B cell (primary cell): ENCODE results near the gene AGPAT3. TPM values are rescaled to one million over a fixed set of nuclear protein-coding genes. Genes with fewer than 3 reads are reported as not detected.

Source experiments
- ATAC-seq: fragments of 200-7000 bp; cut with Tn5 transposase; one replicate; pipeline ENCODE4 v1.10.0; 2021; ENCODE audit warnings: low read depth, mild to moderate bottlenecking, moderate number of reproducible peaks, moderate library complexity
- CTCF ChIA-PET: fragments of 350-600 bp; sonication (Branson Sonifier 250); formaldehyde crosslinking; loops from one replicate; lab custom pipeline; 2021; ENCODE audit warnings: antibody characterized with exemption, inconsistent platforms; lab: Charles Lee
- POLR2A ChIA-PET: fragments of 350-600 bp; sonication (Branson Sonifier 250); formaldehyde crosslinking; loops from one replicate; lab custom pipeline; 2021; ENCODE audit warnings: antibody characterized with exemption; lab: Charles Lee
- DNase-seq: peaks from one replicate; pipeline ENCODE4 v3.0.0; 2013
- H2AFZ ChIP-seq: 2 replicates; pipeline ENCODE4 v1.6.1; 2012; ENCODE audit warnings: mild to moderate bottlenecking, low read depth, low read length; ENCODE audit not compliant: insufficient read depth, poor library complexity, severe bottlenecking
- H3K27ac ChIP-seq, 2 donors: 1 replicate in 1 of 2; 2 replicates in 1 of 2; pipeline ENCODE4 v1.5.1; 2012 to 2013; ENCODE audit warnings: low read length in 2 of 2, mild to moderate bottlenecking in 2 of 2, moderate library complexity in 1 of 2
- H3K27me3 ChIP-seq, 4 experiments: fragments of 200-600 bp in 1 of 4; sonication (generic) in 1 of 4; replicated peaks in 1 of 4; 1 replicate in 2 of 4; 2 replicates in 2 of 4; pipeline versions ENCODE4 v1.6.1 to v1.7.0; 2013 to 2016; ENCODE audit warnings: low read length in 3 of 4, mild to moderate bottlenecking in 2 of 4, mixed read lengths in 1 of 4, moderate library complexity in 1 of 4; ENCODE audit not compliant: insufficient read depth in 4 of 4, control insufficient read depth in 3 of 4; ENCODE audit errors: control extremely low read depth in 1 of 4
- H3K36me3 ChIP-seq, 2 experiments: replicated peaks in 1 of 2; 1 replicate in 1 of 2; 2 replicates in 1 of 2; pipeline versions ENCODE4 v1.6.1 to v1.7.1; 2013; ENCODE audit warnings: low read length in 1 of 2; ENCODE audit not compliant: insufficient read depth in 2 of 2, control insufficient read depth in 1 of 2; ENCODE audit errors: control extremely low read depth in 1 of 2, extremely low read depth in 1 of 2
- H3K4me1 ChIP-seq, 2 donors: fragments of 200-600 bp in 1 of 2; sonication (generic) in 1 of 2; 1 replicate in 1 of 2; 2 replicates in 1 of 2; pipeline versions ENCODE4 v1.5.1 to v1.6.1; 2013 to 2017; ENCODE audit warnings: low read length in 2 of 2; ENCODE audit not compliant: control insufficient read depth in 2 of 2, insufficient read depth in 2 of 2
- H3K4me2 ChIP-seq: replicated peaks from 2 replicates; pipeline ENCODE3; 2012; ENCODE audit warnings: mild to moderate bottlenecking, low read depth, low read length; ENCODE audit not compliant: poor library complexity, severe bottlenecking
- H3K4me3 ChIP-seq, 5 experiments: fragments of 200-600 bp in 1 of 5; sonication (generic) in 1 of 5; 1 replicate in 3 of 5; 2 replicates in 2 of 5; pipeline versions ENCODE4 v1.5.1 to v1.7.0; 2011 to 2016; ENCODE audit warnings: low read length in 4 of 5, mild to moderate bottlenecking in 4 of 5, low read depth in 2 of 5, control low read depth in 1 of 5, moderate library complexity in 1 of 5; ENCODE audit not compliant: insufficient read depth in 1 of 5; ENCODE audit errors: control extremely low read depth in 1 of 5, extremely low read depth in 1 of 5
- H3K79me2 ChIP-seq: fragments of 200-600 bp; sonication (generic); one replicate; pipeline ENCODE4 v1.6.0; 2016; ENCODE audit warnings: low read length; ENCODE audit not compliant: control insufficient read depth, insufficient read depth
- H3K9ac ChIP-seq: fragments of 200-600 bp; sonication (generic); 2 replicates; pipeline ENCODE4 v1.6.1; 2017; ENCODE audit warnings: mild to moderate bottlenecking, low read length, moderate library complexity
- H3K9me3 ChIP-seq, 3 donors: one replicate each; pipeline versions ENCODE4 v1.6.1 to v1.7.1; 2013; ENCODE audit warnings: low read length in 2 of 3; ENCODE audit not compliant: control insufficient read depth in 2 of 3, insufficient read depth in 1 of 3; ENCODE audit errors: control extremely low read depth in 1 of 3
- H4K20me1 ChIP-seq: 2 replicates; pipeline ENCODE4 v1.6.0; 2012; ENCODE audit warnings: mild to moderate bottlenecking, low read length; ENCODE audit not compliant: insufficient read depth, control insufficient read depth, poor library complexity, severe bottlenecking
- H3K27ac Mint-ChIP-seq: one replicate; pipeline ENCODE4 v1.8.0; 2021; ENCODE audit warnings: mixed read lengths
- H3K27me3 Mint-ChIP-seq: one replicate; pipeline ENCODE4 v1.8.0; 2021; ENCODE audit warnings: mixed read lengths
- H3K4me1 Mint-ChIP-seq: one replicate; pipeline ENCODE4 v1.8.0; 2021; ENCODE audit warnings: mixed read lengths
- H3K4me3 Mint-ChIP-seq: one replicate; pipeline ENCODE4 v1.8.0; 2021; ENCODE audit warnings: mixed read lengths
- H3K9me3 Mint-ChIP-seq: one replicate; pipeline ENCODE4 v1.8.0; 2022; ENCODE audit warnings: mixed read lengths; ENCODE audit not compliant: insufficient read depth
- EZH2 ChIP-seq: IDR thresholded peaks from 2 replicates; pipeline ENCODE4 v1.6.1; 2012; ENCODE audit warnings: borderline replicate concordance, low read depth, mild to moderate bottlenecking, moderate library complexity, low read length; ENCODE audit not compliant: insufficient read depth, poor library complexity, severe bottlenecking
- WGBS: methylation state at CpG from one replicate; pipeline ENCODE4 v1.1.5; 2013; ENCODE audit warnings: missing lambda C conversion rate; ENCODE audit not compliant: insufficient coverage; 5-methylcytosine and 5-hydroxymethylcytosine counted together
- intact Hi-C: fragments of 100-400 bp; cut with micrococcal nuclease; formaldehyde crosslinking; loops from one replicate; pipeline ENCODE4 v1.10.0; 2022
- polyA plus RNA-seq: library from polyadenylated mRNA; depleted of rRNA; stranded (reverse); fragments of >200 nt; gene quantifications from 2 replicates; pipeline ENCODE4 v1.2.3, GENCODE V29; 2012
- total RNA-seq, 2 donors: library from RNA; stranded (reverse); fragments of 120-200 nt in 1 of 2; gene quantifications; 1 replicate in 1 of 2; 2 replicates in 1 of 2; pipeline versions ENCODE4 v1.2.3 to v1.2.4, GENCODE V29; 2013 to 2022
- TF ChIP-seq, protein P1 (sequence below): fragments of 200-600 bp; IDR thresholded peaks from one replicate; pipeline ENCODE4 v1.8.0; 2022; ENCODE audit warnings: antibody characterized with exemption, mild to moderate bottlenecking

The AGPAT3 gene
- total and polyA plus RNA-seq, 2 donors (not counting 1 experiment from before 2014, with no cell fraction given) = 14.3 to 49.3 TPM

GRCh38 chr21:43835861-43836260 is 29.2 kb upstream of the AGPAT3 start:
- peaks cover 0 to 35% (median 5%) of the 10 kb centered on the region in 4 experiments for H3K27me3 ChIP-seq
- Mint-ChIP-seq H3K27me3 (peaks cover 49% of the 10 kb centered on the region), H3K4me3 (no peak overlapping the region), H3K9me3 (no peaks in the 10 kb centered on the region), H3K4me1 (no peaks in the 10 kb centered on the region), H3K27ac (no peak overlapping the region)
- 57% methylated on average over 2 of the region's 6 CpGs for WGBS
- no peak overlapping the region for H2AFZ ChIP-seq
- H3K27ac ChIP-seq = no peak overlapping the region
- no peak for TF ChIP-seq EZH2
- TF ChIP-seq, protein P1, sequence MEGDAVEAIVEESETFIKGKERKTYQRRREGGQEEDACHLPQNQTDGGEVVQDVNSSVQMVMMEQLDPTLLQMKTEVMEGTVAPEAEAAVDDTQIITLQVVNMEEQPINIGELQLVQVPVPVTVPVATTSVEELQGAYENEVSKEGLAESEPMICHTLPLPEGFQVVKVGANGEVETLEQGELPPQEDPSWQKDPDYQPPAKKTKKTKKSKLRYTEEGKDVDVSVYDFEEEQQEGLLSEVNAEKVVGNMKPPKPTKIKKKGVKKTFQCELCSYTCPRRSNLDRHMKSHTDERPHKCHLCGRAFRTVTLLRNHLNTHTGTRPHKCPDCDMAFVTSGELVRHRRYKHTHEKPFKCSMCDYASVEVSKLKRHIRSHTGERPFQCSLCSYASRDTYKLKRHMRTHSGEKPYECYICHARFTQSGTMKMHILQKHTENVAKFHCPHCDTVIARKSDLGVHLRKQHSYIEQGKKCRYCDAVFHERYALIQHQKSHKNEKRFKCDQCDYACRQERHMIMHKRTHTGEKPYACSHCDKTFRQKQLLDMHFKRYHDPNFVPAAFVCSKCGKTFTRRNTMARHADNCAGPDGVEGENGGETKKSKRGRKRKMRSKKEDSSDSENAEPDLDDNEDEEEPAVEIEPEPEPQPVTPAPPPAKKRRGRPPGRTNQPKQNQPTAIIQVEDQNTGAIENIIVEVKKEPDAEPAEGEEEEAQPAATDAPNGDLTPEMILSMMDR = no peak
- CTCF ChIA-PET = no interaction called here
- peaks cover 0 to 14% (median 0%) of the 10 kb centered on the region in 3 donors for H3K9me3 ChIP-seq
- no peak overlapping the region for H3K9ac ChIP-seq
- POLR2A ChIA-PET = no interaction called here
- H4K20me1 ChIP-seq = no peaks in the 10 kb centered on the region
- H3K36me3 ChIP-seq = no peaks in the 10 kb centered on the region
- ATAC-seq (no peak), DNase-seq (no peak)
- H3K79me2 ChIP-seq = no peaks in the 10 kb centered on the region
- H3K4me3 ChIP-seq = no peak overlapping the region
- no peak overlapping the region for H3K4me2 ChIP-seq
- intact Hi-C loops = no loop called here
- H3K4me1 ChIP-seq = peaks cover 3 to 10% of the 10 kb centered on the region in 2 donors

DNA sequence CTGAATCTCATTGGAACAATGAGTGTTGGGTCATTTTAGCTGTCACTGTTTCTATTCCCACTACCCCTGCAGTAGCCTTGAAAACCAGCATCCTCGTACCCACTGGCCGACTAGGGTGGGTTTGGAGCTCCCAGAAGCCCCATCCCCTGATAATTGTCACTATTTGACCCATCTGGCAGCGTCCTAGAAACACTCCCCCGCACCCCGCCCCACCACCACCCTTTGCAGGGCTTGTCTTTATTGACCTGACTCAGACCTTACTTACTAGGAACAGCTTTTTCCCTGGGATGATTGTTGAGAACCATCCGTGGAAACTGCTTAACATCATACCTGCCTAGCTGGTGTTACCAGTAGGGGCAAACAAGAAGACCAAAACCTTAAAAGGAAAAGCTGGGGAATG is 28.4 kb upstream of the AGPAT3 start:
- WGBS = 90% methylated on average over 5 of the region's 6 CpGs
- no peak overlapping the region for H3K27ac ChIP-seq
- no peak overlapping the region for H2AFZ ChIP-seq
- Mint-ChIP-seq H3K27me3 (peaks cover 49% of the 10 kb centered on the region), H3K4me1 (no peaks in the 10 kb centered on the region), H3K27ac (no peak overlapping the region), H3K4me3 (no peak overlapping the region), H3K9me3 (no peaks in the 10 kb centered on the region)
- ChIA-PET CTCF (interaction anchor here (1.1 kb wide), 1 partner anchor 101 kb away, joined by 3 read pairs; no protein-coding TSS in a partner anchor), POLR2A (no interaction called here)
- peaks cover 3 to 10% of the 10 kb centered on the region in 2 donors for H3K4me1 ChIP-seq
- no peaks in the 10 kb centered on the region for H4K20me1 ChIP-seq
- TF ChIP-seq, protein P1 = no peak
- no peak for TF ChIP-seq EZH2
- H3K9ac ChIP-seq = no peak overlapping the region
- DNase-seq (no peak), ATAC-seq (no peak)
- H3K4me3 ChIP-seq = no peak overlapping the region
- H3K27me3 ChIP-seq = peaks cover 0 to 35% (median 5%) of the 10 kb centered on the region in 4 experiments
- intact Hi-C loops = no loop called here
- peaks cover 0 to 14% (median 0%) of the 10 kb centered on the region in 3 donors for H3K9me3 ChIP-seq
- no peak overlapping the region for H3K4me2 ChIP-seq
- no peaks in the 10 kb centered on the region for H3K36me3 ChIP-seq
- no peaks in the 10 kb centered on the region for H3K79me2 ChIP-seq
